HG03354 (cell line): ENCODE results near the gene SETBP1.

Experiments
- ATAC-seq: cut with Tn5 transposase; IDR thresholded peaks from one replicate; pipeline ENCODE4 v1.9.1; 2021; ENCODE audit warnings: mild to moderate bottlenecking; ENCODE audit not compliant: unreplicated experiment, poor library complexity, severe bottlenecking

The SETBP1 gene

DNA sequence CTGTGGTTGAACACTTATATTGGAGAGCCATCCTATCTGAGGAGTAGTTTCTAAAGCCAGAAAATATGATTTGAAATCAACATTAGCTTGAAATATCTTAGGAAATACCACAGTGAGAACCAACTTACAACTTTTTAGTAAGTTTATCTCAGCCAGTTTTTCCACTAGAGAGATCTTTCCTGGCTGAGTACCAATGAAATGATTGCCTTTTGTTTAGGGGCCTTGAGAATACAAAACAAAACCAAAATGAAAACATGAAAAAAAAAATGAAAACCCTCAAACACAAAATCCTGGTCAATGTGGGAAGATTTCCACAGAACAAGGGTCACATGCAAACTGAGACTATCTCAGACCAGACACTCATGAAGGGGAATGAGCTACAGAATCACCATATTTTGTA, 429.0 kb downstream of the SETBP1 start:
- no peak for ATAC-seq

GRCh38 chr18:45110577-45111501, 430.2 kb downstream of the SETBP1 start:
- no peak for ATAC-seq

DNA sequence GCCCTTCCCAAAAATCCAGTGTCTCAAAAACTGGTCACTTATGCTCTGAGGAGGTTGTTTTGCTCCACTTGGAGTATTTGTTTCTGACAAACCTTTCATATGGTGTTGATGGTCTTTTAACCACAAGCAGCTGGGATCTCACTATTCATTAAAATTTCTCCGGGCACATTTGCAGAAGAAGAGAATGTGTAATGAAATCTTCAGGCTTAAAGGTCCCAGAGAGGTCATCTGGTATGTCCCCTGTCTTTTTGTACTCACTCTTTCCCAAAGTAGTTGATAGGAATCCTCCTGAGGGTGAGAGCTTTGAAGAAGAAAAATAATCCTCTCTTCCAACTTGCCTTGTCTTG, 430.8 kb downstream of the SETBP1 start:
- no peak for ATAC-seq

DNA sequence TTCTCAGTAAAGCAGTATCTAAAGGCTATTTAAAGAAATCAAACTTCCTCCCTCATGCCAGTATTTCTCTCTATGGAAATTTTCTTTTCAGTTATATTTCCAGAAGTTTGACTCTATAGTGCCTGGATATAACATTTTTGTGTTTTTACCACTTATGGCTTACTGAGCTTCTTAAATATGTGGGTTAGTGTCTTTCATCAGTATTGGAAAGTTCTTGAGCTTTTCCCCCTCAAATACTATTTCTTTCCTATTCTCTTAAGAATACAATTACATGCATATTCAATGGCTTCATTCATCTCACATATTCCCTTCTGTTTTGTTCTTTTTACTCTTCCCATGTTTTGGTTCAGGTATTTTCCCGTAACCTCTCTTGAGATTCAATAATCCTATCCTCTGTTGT, 432.0 kb downstream of the SETBP1 start:
- ATAC-seq, result no peak

- no peak for ATAC-seq
Measured at GRCh38 chr18:45116116-45116515, 435.4 kb downstream of the SETBP1 start.
